ENCODE measurements around the gene ATOH8.

DNA sequence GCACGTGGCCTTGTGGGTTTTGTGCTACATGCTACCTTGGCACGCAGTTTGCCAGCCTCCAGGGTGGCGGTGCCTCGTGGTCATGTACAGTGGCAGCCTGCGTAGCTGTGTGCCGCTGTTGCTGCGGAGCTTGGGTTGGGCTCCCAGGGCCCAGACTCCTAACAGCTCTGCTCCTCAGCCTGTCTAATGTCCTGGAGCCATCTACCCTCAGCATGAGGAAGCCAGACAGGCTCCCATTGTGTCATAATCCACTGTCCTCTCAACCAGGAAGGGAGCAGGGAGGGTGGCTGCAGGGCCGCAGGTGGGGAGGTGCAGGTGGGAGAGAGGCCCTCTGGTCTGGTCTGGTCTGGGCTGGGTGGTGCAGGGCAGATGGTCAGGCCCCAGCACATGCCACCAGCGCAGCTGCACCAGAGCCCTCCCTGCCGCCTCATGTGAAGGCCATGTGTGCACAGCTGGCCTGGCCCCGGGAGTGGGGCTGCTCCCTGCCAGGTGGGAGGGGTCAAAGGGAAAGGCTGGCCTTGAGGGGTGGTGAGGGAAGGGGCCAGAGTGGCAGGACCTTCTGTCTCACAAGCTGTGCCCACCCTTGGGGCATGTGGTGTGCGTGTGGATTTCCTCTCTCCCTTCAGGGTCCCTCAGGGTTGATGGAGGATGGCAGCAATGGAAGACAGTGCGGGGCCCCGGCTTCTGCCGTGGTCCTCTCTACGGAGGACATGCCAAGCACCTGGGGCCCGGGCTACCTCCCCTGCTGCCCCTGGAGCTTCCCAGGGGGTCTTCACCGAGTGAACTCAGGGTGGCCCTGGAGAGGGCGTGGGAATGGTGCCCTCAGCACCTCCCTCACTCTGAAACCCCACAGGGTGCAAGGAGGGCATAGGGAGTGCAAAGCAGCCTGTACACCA lies 4.8 kb downstream of the ATOH8 start:
- TF ChIP-seq CTCF (IDR thresholded peaks at IDR 0.05; ENCODE audit: insufficient read depth, low read depth, low read length) (no peak), EZH2 (IDR thresholded peaks at IDR 0.05; ENCODE audit: insufficient read depth, low read length) (no peak)
